ENCODE measurements around the gene KLK3.

KLK3 gene

DNA sequence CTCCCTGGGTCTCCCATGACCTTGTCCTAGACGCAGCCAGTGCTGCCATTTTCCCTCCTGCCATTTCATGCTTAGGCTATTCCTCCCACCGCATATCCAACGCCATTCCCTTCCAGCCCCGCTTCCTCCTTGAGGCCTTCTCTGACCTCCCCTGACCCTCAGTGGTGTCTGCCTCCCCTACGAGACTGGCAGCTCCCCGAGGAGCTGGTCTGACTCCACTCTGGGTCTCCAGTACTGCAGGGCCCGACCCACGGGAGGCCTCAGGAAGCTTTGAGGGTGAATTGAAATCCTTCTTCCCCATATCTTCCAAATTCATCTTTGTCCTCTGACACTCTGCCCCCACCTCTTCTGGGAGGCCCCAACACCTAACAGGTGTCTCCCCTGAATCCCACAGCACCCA lies 22.0 kb upstream of the KLK3 start:
- DNase-seq = no peak

- DNase-seq = no peak
These were observed 21.5 kb upstream of the KLK3 start, which contains the start of gene KLK15 for GRCh38 chr19:50833117-50833801. TSS of gene KLK15 (minus strand) at chr19:50833574. CDS start at chr19:50831492, 2,082 bp downstream.

DNA sequence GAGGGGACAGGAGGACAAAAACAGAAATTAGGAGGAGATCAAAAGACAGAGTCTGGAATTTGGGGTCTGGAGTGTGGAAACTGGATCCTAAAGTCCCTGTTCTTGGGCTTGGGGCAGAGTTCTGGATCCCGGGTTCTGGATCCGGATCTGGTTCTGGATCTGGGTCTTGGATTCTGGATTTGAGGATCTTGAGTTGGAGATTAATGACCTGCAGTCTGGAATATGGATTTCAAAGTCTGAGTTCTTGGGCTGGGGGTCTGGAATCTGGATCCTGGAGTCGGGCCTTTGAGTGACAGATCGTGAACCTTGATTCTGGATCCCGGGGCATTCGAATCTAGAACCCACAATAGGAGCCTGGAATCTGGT lies 20.9 kb upstream of the KLK3 start:
- no peak for DNase-seq

DNA sequence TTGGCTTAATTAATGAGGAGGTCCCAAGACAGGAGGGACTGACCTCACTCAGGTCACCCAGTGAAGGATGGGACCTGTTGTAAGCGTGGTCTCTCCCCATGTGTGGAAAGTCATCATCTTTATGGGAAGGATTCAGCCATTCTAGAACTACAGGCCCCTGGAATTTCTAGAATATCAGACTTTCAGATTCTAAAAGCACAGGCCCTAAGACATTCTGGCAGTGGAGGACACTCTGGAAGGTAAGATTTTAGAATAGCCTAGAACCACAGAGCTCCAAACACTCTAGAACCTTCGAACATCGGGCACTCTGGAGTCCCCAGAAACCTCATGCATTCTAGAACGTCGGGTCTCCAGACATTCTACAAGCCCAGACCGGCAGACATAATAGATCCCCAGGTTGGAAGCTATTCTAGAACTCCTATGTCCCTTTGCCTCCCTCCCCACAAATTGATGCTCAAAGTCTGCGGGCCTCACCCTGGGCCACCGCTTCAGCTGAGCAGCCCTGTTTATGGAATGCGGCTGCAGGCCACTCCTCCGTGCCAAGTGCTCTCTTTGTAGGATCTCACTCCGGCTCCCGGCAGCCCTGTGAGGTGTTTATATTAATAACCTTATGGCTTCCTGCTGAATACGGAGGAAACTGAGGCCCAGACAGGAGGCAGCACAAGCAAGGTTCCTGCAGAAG lies 19.5 kb upstream of the KLK3 start:
- no peak for DNase-seq

GRCh38 chr19:50835785-50836542 lies 18.8 kb upstream of the KLK3 start:
- DNase-seq = peak; percentile 73

DNA sequence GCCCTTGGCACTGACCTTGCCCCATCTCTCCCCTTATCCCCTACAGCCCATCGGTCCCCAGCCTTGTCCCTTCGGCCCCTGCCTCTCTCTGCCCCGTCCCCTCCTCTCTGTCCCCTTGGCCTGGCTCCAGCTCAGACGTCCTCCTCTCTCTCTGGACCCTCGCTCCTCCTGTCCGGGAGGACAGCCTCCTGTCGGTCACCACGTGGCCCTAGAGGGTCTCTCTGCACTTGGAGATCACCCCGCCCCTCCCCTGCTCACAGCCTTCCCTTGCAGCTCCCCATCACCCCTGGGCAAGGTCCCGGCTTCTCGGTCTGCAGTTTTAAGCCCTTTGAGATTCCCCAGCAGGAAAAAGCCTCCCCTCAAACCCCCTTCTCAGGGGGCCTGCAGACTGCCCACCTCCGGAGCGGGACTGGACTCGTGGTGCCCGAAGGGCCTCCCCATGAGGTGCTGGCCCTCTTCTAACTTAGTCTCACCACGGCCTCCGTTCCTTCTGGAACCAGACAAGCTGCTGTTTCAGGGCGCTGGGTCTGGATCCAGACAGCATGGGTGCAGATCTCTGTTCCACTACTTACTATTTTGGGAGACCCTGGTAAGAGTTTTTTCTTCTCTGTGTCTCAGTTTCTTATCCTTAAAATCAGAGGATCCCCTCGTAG lies 18.0 kb upstream of the KLK3 start:
- DNase-seq = no peak

GRCh38 chr19:50837300-50837699 lies 17.4 kb upstream of the KLK3 start:
- no peak for DNase-seq

- DNase-seq = no peak
These were observed 16.5 kb upstream of the KLK3 start for GRCh38 chr19:50838239-50838638.

DNA sequence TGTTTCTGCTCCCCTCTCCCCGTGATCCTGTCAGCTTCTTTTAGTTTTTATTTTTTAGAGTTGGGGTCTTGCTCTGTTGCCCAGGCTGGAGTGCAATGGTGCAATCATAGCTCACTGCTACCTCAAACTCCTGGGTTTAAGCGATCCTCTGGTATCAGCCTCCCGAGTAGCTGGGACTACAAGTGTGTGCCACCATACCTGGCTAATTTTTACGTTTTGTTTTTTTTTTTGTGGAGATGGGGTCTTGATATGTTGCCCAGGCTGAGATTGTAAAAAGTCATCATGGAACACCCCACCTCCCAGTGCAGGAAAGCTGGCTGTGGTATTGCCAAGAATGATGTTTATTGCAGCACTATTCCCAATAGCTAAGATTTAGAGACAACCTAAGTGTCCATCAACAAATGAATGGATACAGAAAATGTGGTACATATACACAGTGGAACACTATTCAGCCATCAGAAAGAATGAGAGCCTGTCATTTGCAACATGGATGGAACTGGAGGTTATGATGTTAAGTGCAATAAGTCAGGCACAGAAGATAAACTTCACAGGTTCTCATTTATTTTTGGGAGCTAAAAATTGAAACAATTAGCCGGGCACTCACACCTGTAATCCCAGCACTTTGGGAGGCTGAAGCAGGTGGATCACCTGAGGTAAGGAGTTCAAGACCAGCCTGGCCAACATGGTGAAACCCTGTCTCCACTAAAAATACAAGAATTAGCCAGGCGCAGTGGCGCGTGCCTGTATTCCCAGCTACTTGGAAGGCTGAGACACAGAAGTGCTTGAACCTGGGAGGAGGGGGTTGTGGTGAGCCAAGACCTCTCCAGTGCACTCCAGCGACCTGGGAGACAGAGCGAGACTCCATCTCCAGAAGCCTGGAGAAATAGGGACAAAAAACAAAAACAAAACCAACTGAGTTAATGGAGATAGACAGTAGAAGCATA lies 14.7 kb upstream of the KLK3 start:
- no peak for DNase-seq

- no peak for DNase-seq
These were observed 12.6 kb upstream of the KLK3 start for GRCh38 chr19:50842130-50842529.

DNA sequence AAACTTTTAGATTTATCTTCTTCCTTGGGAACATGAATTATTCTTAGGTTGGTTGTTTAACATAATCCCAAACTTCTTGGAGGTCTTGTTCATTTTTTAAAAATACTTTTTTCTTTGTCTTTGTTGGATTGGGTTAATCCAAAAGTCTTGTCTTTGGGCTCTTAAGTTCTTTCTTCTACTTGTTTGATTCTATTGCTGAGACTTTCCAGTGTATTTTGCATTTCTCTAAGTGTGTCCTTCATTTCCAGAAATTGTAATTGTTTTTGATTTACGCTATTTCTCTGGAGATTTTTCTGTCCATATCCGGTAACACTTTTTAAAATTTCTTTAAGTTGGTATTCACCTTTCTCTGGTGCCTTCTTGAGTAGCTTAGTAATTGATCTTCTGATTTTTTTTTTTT lies 11.5 kb upstream of the KLK3 start:
- DNase-seq = no peak

- DNase-seq = no peak
These were observed 11.0 kb upstream of the KLK3 start for GRCh38 chr19:50843701-50844221.

- DNase-seq = no peak
These were observed 10.3 kb upstream of the KLK3 start for GRCh38 chr19:50844296-50844935.

DNA sequence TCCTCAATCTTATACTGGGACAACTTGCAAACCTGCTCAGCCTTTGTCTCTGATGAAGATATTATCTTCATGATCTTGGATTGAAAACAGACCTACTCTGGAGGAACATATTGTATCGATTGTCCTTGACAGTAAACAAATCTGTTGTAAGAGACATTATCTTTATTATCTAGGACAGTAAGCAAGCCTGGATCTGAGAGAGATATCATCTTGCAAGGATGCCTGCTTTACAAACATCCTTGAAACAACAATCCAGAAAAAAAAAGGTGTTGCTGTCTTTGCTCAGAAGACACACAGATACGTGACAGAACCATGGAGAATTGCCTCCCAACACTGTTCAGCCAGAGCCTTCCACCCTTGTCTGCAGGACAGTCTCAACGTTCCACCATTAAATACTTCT lies 4.0 kb upstream of the KLK3 start:
- no peak for DNase-seq

DNA sequence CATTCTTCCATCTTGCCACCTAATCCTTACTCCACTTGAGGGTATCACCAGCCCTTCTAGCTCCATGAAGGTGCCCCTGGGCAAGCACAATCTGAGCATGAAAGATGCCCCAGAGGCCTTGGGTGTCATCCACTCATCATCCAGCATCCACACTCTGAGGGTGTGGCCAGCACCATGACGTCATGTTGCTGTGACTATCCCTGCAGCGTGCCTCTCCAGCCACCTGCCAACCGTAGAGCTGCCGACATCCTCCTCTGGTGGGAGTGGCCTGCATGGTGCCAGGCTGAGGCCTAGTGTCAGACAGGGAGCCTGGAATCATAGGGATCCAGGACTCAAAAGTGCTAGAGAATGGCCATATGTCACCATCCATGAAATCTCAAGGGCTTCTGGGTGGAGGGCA lies 3.1 kb upstream of the KLK3 start:
- DNase-seq = no peak

- no peak for DNase-seq
These were observed 2.7 kb downstream of the KLK3 start for GRCh38 chr19:50857366-50857765.

DNA sequence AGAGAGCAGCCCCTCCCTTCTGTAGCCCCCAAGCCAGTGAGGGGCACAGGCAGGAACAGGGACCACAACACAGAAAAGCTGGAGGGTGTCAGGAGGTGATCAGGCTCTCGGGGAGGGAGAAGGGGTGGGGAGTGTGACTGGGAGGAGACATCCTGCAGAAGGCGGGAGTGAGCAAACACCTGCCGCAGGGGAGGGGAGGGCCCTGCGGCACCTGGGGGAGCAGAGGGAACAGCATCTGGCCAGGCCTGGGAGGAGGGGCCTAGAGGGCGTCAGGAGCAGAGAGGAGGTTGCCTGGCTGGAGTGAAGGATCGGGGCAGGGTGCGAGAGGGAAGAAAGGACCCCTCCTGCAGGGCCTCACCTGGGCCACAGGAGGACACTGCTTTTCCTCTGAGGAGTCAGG lies 4.2 kb downstream of the KLK3 start:
- DNase-seq = no peak

DNA sequence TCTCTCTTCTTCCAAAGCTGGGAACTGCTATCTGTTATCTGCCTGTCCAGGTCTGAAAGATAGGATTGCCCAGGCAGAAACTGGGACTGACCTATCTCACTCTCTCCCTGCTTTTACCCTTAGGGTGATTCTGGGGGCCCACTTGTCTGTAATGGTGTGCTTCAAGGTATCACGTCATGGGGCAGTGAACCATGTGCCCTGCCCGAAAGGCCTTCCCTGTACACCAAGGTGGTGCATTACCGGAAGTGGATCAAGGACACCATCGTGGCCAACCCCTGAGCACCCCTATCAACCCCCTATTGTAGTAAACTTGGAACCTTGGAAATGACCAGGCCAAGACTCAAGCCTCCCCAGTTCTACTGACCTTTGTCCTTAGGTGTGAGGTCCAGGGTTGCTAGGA lies 5.1 kb downstream of the KLK3 start:
- no peak for DNase-seq

DNA sequence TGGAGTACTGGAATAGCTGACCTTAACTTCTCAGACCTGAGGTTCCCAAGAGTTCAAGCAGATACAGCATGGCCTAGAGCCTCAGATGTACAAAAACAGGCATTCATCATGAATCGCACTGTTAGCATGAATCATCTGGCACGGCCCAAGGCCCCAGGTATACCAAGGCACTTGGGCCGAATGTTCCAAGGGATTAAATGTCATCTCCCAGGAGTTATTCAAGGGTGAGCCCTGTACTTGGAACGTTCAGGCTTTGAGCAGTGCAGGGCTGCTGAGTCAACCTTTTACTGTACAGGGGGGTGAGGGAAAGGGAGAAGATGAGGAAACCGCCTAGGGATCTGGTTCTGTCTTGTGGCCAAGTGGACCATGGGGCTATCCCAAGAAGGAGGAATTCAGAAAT lies 6.3 kb downstream of the KLK3 start:
- DNase-seq = no peak

- DNase-seq = no peak
These were observed 7.0 kb downstream of the KLK3 start for GRCh38 chr19:50861496-50862286.

- no peak for DNase-seq
These were observed 14.8 kb downstream of the KLK3 start for GRCh38 chr19:50869479-50869878.

Data from stimulated activated CD4-positive, alpha-beta T cell treated with anti-CD3 and anti-CD28 coated beads, Interleukin-4, amount 100 ng/mL, for 24 hours (primary cell).